Peyer's patch (tissue), 4 donors: ENCODE results near the gene THBD.

Experiments used
- CTCF ChIP-seq, 6 experiments: fragments of 450-650 bp in 4 of 6; fragments of 200-600 bp in 2 of 6; sonication (generic) in 1 of 6; IDR thresholded peaks; one replicate each; pipeline ENCODE4 v1.5.1; 2017 to 2019; ENCODE audit warnings: antibody characterized with exemption in 6 of 6, mild to moderate bottlenecking in 3 of 6, moderate library complexity in 1 of 6
- POLR2A ChIP-seq, 2 donors: fragments of 450-650 bp; IDR thresholded peaks; one replicate each; pipeline ENCODE4 v1.5.1; 2017; ENCODE audit warnings: antibody characterized with exemption in 2 of 2, mild to moderate bottlenecking in 2 of 2, moderate library complexity in 2 of 2

- TF ChIP-seq CTCF (IDR thresholded peaks at IDR 0.05), result no peak
- TF ChIP-seq POLR2A (IDR thresholded peaks at IDR 0.05), result no peak
Observed at GRCh38 chr20:23074052-23074451, 24.6 kb upstream of the THBD start.
